HG03457 (cell line): ENCODE measurements around the gene ZNF280D.

Experiments used
- ATAC-seq: cut with Tn5 transposase; IDR thresholded peaks from one replicate; pipeline ENCODE4 v1.9.1; 2021; ENCODE audit warnings: moderate number of reproducible peaks; ENCODE audit not compliant: unreplicated experiment

The ZNF280D gene

GRCh38 chr15:56749982-56750381 is 16.7 kb upstream of the ZNF280D start:
- ATAC-seq, result no peak

- no peak for ATAC-seq
Measured at GRCh38 chr15:56744701-56745683, 11.7 kb upstream of the ZNF280D start.

GRCh38 chr15:56741541-56741940 is 8.2 kb upstream of the ZNF280D start:
- ATAC-seq, result no peak

- no peak for ATAC-seq
Measured at GRCh38 chr15:56739964-56740640, 6.8 kb upstream of the ZNF280D start.

- no peak for ATAC-seq
Measured at GRCh38 chr15:56739474-56739873, 6.2 kb upstream of the ZNF280D start.

- no peak for ATAC-seq
Measured at GRCh38 chr15:56737791-56738190, 4.5 kb upstream of the ZNF280D start.

- no peak for ATAC-seq
Measured at GRCh38 chr15:56736881-56737707, 3.8 kb upstream of the ZNF280D start.

GRCh38 chr15:56736308-56736707 is 3.0 kb upstream of the ZNF280D start:
- no peak for ATAC-seq

GRCh38 chr15:56735589-56735988 is 2.3 kb upstream of the ZNF280D start:
- ATAC-seq, result no peak

- ATAC-seq, result no peak
Measured at GRCh38 chr15:56734013-56734635, 815 bp upstream of the ZNF280D start.

GRCh38 chr15:56732886-56733135 is 498 bp downstream of the ZNF280D start:
- ATAC-seq, result no peak

- no peak for ATAC-seq
Measured at GRCh38 chr15:56732135-56732885, 999 bp downstream of the ZNF280D start.

GRCh38 chr15:56731548-56731947 is 1.8 kb downstream of the ZNF280D start:
- ATAC-seq, result no peak

- ATAC-seq, result no peak
Measured at GRCh38 chr15:56729561-56729960, 3.7 kb downstream of the ZNF280D start.

- no peak for ATAC-seq
Measured at GRCh38 chr15:56725386-56725785, 7.9 kb downstream of the ZNF280D start.

GRCh38 chr15:56724232-56724631 is 9.1 kb downstream of the ZNF280D start:
- no peak for ATAC-seq

GRCh38 chr15:56723787-56724186 is 9.5 kb downstream of the ZNF280D start:
- ATAC-seq, result no peak

- ATAC-seq, result no peak
Measured at GRCh38 chr15:56719774-56720555, 13.3 kb downstream of the ZNF280D start.

- ATAC-seq, result no peak
Measured at GRCh38 chr15:56719021-56719612, 14.2 kb downstream of the ZNF280D start.
